Measurements from ENCODE around the gene C1QTNF8.

The C1QTNF8 gene

DNA sequence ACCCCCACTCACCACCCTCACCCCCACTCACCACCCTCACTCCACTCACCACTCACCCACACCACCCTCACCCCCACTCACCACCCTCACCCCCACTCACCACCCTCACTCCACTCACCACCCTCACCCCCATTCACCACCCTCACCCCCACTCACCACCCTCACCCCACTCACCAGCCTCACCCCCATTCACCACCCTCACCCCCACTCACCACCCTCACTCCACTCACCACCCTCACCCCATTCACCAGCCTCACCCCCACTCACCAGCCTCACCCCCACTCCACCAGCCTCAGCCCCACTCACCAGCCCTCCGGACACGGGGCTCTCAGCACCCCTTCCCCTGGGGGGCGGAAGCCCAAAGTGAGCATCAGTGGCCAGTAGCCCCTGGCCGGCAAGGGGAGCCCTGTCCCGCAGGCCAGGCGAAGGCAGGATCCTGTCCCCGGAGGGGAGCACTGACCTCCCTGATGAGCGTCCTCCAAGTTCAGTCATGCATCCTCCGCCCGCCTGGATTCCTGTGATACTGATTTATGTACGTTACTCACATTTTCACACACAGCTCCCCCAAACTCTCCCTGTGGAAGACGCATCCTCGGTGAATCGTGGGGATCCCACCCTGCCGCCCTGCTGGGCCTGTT, 18.0 kb upstream of the C1QTNF8 start:
- TF ChIP-seq ZFX (IDR thresholded peaks at IDR 0.05), result no peak
- TF ChIP-seq, protein P1, sequence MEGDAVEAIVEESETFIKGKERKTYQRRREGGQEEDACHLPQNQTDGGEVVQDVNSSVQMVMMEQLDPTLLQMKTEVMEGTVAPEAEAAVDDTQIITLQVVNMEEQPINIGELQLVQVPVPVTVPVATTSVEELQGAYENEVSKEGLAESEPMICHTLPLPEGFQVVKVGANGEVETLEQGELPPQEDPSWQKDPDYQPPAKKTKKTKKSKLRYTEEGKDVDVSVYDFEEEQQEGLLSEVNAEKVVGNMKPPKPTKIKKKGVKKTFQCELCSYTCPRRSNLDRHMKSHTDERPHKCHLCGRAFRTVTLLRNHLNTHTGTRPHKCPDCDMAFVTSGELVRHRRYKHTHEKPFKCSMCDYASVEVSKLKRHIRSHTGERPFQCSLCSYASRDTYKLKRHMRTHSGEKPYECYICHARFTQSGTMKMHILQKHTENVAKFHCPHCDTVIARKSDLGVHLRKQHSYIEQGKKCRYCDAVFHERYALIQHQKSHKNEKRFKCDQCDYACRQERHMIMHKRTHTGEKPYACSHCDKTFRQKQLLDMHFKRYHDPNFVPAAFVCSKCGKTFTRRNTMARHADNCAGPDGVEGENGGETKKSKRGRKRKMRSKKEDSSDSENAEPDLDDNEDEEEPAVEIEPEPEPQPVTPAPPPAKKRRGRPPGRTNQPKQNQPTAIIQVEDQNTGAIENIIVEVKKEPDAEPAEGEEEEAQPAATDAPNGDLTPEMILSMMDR (conservative IDR thresholded peaks at IDR 0.05), result no peak
- H3K27ac ChIP-seq, result no peak overlapping the region

DNA sequence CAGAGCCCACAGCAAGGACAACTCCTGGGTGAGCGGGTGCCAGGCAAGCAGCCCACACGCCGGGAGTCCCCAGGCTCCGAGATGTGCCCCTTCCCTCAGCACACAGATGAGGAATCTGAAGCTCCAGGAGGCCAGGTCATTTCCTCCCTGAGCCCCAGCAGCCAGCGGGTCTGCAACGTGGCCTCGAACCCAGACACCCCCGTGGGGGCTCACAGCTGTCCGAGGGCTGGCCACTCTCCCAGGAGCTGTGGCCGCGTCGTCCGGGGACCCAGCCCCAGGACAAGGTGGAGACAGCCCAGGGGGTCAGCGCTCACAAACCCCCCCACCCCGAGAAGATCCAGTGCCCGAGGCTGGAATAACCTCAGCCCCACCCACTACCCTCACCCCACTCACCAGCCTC, 17.4 kb upstream of the C1QTNF8 start:
- no peak overlapping the region for H3K27ac ChIP-seq
- TF ChIP-seq, protein P1 (conservative IDR thresholded peaks at IDR 0.05), result no peak
- no peak for TF ChIP-seq ZFX (IDR thresholded peaks at IDR 0.05)

DNA sequence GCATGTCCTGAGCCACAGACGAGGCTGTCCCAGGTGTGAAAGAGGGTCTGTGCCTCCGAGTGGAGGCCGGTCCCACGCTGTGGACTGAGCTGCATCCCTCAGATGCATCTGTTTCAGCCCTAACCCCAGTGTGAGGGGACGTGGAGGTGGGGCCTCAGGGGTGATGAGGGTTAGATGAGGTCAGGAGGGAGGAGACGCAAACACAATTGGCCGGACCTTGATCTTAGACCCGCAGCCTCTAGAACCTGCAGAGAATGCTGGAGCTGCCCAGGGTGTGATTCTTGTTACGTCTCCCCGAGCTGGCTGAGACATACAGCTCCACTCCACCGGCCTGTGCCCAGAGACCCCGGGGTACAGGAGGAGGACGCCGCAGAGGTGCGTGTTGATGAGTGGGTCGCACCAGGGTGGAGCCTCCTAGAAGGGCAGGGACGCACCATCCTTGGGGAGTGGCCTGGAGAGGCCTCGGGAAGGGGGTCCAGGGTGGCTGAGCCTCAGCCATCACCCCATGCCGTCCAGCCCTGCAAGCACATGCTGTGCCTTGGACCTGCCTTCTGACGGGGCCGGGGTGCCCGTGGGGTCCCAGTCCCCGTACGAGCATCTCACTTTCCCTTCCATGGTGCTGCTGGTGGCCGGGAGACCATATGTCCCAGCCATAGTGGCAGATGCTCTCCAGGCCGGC, 16.6 kb upstream of the C1QTNF8 start:
- no peak for TF ChIP-seq ZFX (IDR thresholded peaks at IDR 0.05)
- TF ChIP-seq, protein P1 (conservative IDR thresholded peaks at IDR 0.05), result no peak
- H3K27ac ChIP-seq, result no peak overlapping the region

DNA sequence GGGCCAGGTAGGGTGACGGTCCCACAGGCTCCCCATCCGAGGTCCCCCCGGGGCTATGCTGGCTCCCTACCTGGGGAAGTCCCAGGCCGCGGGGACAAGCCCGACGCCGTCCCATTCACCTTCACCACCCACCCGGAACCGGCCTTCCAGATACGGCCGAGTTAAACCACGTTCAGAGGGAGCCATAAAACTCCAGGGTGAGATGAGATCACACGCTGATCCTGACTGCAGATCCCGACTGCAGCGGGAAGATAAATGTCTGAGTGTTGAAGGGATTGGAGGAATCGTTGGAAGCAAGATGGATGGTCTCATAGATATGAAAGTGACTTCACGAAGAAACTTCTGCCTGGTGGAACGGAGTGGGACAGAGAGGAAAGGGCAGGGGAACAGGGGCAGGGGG, 13.6 kb upstream of the C1QTNF8 start:
- H3K27ac ChIP-seq, result no peak overlapping the region
- no peak for TF ChIP-seq ZFX (IDR thresholded peaks at IDR 0.05)
- TF ChIP-seq, protein P1 (conservative IDR thresholded peaks at IDR 0.05), result no peak

DNA sequence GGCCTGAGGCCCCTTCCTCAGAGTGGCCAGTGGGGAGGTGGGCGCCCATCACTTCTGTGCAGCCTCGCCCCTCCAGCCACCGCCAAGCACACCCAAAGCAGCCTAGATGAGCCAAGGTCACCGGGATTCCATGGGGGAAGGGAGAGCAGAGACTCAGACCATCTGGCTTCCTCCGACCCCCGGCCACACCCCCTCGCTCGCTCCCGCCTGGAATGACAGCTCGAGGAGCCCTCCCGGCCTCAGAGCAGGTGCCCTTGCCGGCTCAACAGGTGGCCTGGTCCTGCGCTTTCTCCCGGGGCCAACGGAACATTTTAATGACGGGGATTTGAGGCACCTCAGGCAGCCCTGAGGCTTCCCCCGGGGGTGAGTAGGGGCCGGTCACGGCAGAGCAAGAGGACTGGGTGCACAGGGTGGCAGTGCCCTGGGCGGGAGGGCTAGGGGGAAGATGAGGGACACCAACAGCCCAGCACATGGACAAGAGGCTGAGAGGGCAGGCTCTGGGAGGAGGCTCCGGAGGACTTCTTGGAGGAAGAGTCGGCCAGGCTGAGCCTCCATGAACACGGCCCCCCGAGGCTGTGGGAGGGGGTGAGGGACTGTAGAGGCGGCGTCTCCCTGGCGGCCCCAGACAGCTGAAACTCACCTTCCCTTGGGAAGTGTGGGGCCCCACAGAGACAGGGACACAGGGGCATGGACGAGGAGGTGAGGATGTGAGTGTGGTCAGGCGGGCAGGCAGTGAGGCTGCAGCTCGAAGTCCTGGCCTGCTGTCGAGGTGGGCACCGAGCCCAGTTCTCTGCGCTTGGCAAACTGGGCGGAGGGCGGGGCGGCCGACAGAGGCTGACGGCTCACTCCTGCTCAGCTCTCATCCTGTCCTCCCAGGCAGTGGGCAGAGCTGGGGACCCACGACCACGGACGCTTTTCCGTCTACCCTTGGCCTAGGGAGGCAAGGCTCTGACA, 12.5 kb upstream of the C1QTNF8 start:
- TF ChIP-seq ZFX (IDR thresholded peaks at IDR 0.05), result no peak
- TF ChIP-seq, protein P1 (conservative IDR thresholded peaks at IDR 0.05), result no peak
- no peak overlapping the region for H3K27ac ChIP-seq

DNA sequence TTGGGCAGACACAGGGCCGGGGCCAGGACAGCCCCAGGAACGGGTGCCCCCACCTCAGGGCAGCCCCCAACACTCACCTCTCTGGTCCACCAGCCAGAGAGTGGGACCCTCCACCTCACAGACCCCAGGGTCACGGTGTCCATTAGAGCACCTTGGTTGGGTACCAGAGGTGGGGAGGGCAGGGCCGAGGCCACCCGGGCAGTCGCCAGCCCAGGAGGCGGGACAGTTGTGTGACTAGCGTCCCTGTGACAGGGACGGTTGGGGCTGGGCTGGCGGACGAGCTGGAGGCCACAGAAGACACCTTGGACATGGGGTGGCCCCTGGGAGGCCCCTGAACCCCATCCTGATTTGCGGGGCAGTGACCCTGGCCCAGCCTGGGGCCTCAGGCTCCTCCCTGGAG, 11.7 kb upstream of the C1QTNF8 start:
- TF ChIP-seq, protein P1 (conservative IDR thresholded peaks at IDR 0.05), result no peak
- TF ChIP-seq ZFX (IDR thresholded peaks at IDR 0.05), result no peak
- H3K27ac ChIP-seq, result no peak overlapping the region

DNA sequence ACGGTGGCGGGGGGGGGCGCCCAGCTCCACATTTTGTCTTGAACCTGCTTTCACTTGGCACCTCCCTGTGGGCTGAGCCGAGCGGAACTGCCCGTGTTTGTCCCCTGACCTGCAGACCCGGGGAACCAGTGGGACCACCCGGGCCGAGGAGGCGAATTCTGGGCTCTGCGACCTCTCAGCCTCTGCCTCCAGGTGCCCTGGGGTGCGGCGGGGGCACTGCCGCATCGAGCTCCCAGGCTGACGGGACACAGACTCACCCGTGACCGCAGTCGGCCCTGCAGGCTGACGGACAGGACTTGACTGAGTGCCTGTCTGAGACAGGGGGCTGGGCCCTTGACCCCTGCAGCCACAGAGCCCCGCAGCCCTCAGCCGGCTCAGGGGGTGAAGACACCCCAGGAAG, 11.1 kb upstream of the C1QTNF8 start:
- H3K27ac ChIP-seq, result no peak overlapping the region
- TF ChIP-seq, protein P1 (conservative IDR thresholded peaks at IDR 0.05), result no peak
- TF ChIP-seq ZFX (IDR thresholded peaks at IDR 0.05), result no peak
